GM12873 (cell line): ENCODE results near the gene WDFY1.

Experiments
- CTCF ChIP-seq: IDR thresholded peaks from 2 replicates; pipeline ENCODE4 v1.5.1; 2012; ENCODE audit warnings: low read depth, mild to moderate bottlenecking, moderate library complexity, low read length, control low read depth; ENCODE audit not compliant: insufficient read depth; ENCODE audit errors: missing control alignments

Gene WDFY1

GRCh38 chr2:223980803-223981202, 35.7 kb upstream of the WDFY1 start:
- no peak for TF ChIP-seq CTCF

GRCh38 chr2:223980397-223980735, 35.2 kb upstream of the WDFY1 start:
- TF ChIP-seq CTCF = no peak

DNA sequence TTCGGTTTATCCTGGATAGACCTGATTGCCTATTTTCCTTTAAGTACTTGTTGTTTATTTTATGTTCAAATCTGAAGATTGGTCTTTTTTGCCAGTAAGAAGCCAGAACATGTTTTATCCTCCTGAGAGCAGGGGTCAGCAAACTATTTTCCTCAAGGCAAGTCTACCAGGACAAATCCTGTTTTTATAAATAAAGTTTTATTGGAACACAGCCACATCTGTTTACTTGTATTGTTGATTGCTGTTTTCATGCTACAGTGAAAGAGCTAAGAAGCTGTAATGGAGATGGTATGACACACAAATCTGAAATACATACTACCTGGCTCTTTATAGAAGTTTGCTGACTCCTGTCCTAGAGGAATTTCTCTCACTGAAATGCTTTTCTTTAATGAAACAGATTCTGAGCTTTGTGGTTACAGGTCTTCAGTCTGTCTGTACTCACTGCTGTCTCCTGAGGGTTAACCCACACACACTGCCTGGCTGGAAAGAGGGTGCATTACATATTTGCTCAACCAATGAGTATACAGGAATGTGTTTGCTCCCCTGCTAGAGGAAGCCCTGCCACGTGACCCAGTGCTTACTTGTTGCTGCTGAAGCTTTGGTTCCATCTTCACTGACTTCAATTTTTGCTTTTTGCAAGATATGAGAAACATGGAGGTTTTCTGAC, 34.7 kb upstream of the WDFY1 start:
- no peak for TF ChIP-seq CTCF

DNA sequence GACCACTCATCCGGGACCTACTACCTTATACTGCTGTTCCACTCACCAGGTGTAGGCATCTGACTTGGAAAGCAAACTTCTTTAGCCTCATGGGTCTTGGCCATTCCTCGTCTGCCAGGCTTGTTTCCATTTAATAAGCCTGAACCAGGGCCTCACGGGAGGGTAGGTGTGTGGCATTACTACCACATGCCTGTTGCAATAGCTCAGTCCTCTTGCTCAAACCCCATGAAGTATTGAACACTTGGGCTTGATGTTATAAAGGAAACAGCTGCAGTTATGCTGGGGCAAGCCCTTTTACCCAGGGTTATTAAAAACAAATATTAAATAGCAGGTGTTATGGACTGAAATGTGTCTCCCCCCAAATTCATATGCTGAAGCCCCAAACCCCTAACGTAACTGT, 33.3 kb upstream of the WDFY1 start:
- TF ChIP-seq CTCF = no peak

DNA sequence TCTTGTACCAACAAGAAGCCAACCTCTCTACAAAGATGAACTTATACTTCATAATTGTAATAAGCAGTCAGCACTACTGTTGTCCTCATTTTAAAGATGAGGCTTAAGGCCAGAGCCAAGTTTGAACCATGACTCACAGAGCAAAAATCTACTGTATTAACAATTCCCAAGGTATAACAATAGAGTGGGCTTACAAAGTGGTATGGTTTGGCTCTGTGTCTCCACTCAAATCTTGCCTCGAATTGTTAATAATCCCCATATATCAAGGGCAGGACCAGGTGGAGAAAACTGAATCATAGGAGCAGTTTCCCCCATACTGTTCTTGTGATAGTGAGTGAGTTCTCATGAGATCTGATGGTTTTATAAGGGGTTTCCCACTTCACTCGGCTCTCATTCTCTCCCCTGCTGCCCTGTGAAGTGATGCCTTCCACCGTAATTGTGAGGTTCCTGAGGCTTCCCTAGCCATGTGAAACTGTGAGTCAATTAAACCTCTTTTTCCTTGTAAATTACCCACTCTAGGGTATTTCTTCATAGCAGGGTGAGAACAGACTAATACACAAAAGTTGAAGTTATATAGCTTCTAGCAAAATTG, 31.6 kb upstream of the WDFY1 start:
- no peak for TF ChIP-seq CTCF

DNA sequence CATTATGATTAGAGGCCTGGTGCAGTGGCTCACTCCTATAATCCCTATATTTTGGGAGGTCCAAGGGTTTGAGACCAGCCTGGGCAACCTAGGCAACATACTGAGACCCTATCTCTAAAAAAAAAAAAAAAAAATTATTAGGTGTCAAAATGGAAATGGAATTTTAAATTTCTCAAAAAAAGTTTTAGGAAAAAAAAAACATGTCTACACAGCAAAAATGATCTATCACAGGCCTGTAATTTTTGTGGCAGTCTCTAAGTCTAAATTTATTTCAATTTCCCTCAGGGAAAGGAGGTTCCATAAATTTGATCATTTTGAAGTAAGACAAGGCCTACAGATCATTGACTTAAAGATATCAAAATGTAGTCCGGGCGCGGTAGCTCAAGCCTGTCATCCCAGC, 28.5 kb upstream of the WDFY1 start:
- TF ChIP-seq CTCF = no peak

- TF ChIP-seq CTCF = no peak
These were observed 27.5 kb upstream of the WDFY1 start for GRCh38 chr2:223972656-223973102.

DNA sequence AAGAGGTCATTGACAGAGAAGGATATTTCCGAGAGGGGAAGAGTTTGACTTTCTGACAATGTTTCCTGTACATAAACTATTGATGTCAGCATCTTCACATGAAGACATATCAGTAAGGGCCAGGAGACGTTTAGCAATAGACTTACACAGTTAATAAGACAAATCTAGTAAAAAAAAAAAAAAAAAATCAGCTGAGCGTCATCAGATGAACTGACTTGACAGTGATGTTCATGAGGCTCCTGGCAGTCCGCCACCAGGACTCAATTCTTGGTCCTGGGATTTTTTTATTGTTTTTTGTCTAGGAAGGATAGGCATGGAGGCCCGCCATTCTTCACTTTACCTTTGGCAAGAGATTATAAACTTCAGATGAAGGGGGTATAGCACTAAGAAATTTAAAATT, 26.6 kb upstream of the WDFY1 start:
- no peak for TF ChIP-seq CTCF
